ENCODE data around the gene ATXN7L3. TPM values are rescaled to one million over a fixed set of nuclear protein-coding genes. Genes with fewer than 3 reads are reported as not detected.
A peak's percentile ranks its signal among the peaks of the same experiment; 100 is the strongest.

Gene ATXN7L3
- total and polyA plus RNA-seq, 9 of the 15 experiments (the other 6 are each of a cell fraction or from before 2014, with no cell fraction given) = 0.62 to 66.1 (median 33.2) TPM

DNA sequence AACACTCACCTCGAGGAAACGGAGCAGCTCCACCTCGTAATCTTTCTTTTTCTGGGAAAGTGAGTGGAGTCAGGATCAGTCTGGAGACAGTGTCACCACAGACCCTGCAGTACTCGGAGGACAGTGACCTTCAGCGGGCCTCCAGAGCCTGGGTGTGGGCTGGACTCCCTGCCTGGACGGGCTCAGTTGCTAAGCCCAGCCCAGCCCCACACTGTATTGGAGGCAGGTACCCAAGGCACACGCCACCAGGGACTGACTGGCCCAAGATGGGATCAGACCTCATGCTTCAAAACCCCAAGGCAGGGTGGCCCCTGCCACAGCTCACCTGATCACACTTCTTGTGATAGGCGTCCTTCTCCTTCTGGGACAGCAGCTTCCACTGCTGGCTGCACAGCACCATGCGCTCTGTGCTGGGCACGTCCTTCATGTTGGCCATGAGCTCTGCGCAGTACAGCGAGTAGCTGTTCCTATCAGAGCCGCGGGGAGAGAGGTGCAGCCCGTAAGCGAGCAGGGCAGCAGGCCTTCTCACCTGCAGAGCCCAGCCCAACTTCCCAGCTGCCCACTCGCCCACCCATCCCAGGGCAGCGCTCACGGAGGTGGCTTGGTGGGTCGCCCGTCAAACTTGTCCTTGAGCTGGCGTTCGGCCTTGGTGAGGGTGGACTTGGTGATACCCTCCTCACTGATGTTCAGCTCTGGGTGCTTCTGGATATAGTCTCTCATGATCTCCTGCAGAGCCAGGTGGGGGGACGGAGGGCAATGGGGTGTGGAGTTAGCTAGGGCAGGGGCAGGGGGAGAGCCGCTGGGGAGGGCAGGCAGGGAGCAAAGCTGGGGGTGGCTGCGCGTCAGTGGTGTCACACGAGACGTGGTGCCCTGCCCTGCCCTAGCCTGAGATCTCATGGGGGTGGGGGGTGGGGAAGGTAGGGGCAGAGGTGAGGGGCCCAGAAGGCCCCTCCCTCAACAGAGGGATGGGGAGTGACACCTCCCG lies 11.9 kb upstream of the ATXN7L3 start:
- Histone ChIP-seq H3K9me1 (ENCODE audit: control insufficient read depth, insufficient read depth, low read length) (peaks cover 4% of the 10 kb centered on the region), H2AFZ (ENCODE audit: low read depth, low read length) (no peak overlapping the region), H4K20me1 (replicated peaks; ENCODE audit: control insufficient read depth, insufficient read depth, low read length) (peaks cover 12% of the 10 kb centered on the region), H3K27ac (ENCODE audit: extremely low read depth, low read depth, low read length) (no peak overlapping the region), H3K27me3 (ENCODE audit: control insufficient read depth in 2 of 2, insufficient read depth in 2 of 2, low read length in 2 of 2) (no peaks in the 10 kb centered on the region), H3K4me2 (ENCODE audit: insufficient read depth, low read length) (no peak overlapping the region), H3K36me3 (ENCODE audit: control insufficient read depth, insufficient read depth, low read length) (peaks cover 92% of the 10 kb centered on the region), H3K9me3 (replicated peaks; ENCODE audit: control insufficient read depth, insufficient read depth, low read depth, low read length) (no peaks in the 10 kb centered on the region), H3K79me2 (ENCODE audit: control insufficient read depth, insufficient read depth, low read length) (peaks cover 16% of the 10 kb centered on the region), H3K4me3 (no peak overlapping the region), H3K4me1 (replicated peaks in 1 of 2; ENCODE audit: control insufficient read depth in 2 of 2, insufficient read depth in 2 of 2, low read length in 2 of 2) (peaks cover 14 to 51% of the 10 kb centered on the region in 2 experiments), H3K9ac (ENCODE audit: insufficient read depth in 1 of 2, low read depth in 2 of 2, low read length in 2 of 2) (peak overlapping the region in 1 of 2 experiments; percentile 80; a peak in 2 of 4 replicates)
- intact Hi-C loops (cut with micrococcal nuclease) = loop anchor here (2.0 kb wide), 1 partner anchor 311 kb away; no protein-coding TSS in a partner anchor
- in situ Hi-C loops (cut with MboI) = loop anchor here (5.0 kb wide), 1 partner anchor 116 kb away; no protein-coding TSS in a partner anchor
- CTCF ChIA-PET (ENCODE audit: low intra/inter-chr PET ratio) = interaction anchor here (0.8 to 3.9 kb wide), 6 partner anchors 116 to 312 kb away, joined by 4 to 42 read pairs (median 18); partner anchors contain the start of gene GRN
- POLR2A ChIA-PET = interaction anchor here (0.6 to 3.6 kb wide), 10 partner anchors 9 to 300 kb away, joined by 3 to 16 read pairs (median 4); partner anchors contain the start of genes ATXN7L3, RUNDC3A, SLC25A39 and UBTF
- TF ChIP-seq FOXK1 (CRISPR knock-in tag; IDR thresholded peaks at IDR 0.05; ENCODE audit: borderline replicate concordance) (no peak), CBFB (CRISPR knock-in tag; IDR thresholded peaks at IDR 0.05) (0 out of 2 replicates have a peak, but pooled peaks have one; percentile 35), HNRNPK (IDR thresholded peaks at IDR 0.05; ENCODE audit: low read depth, low read length, poor library complexity, severe bottlenecking) (no peak), POLR2G (IDR thresholded peaks at IDR 0.05; ENCODE audit: low read depth, low read length) (peak; percentile 69), RBM17 (IDR thresholded peaks at IDR 0.05; ENCODE audit: borderline replicate concordance, low read depth, low read length) (no peak), TSC22D4 (tag; IDR thresholded peaks at IDR 0.05) (no peak), POLR2A (conservative IDR thresholded peaks at IDR 0.05) (0 out of 2 replicates have a peak, but pooled peaks have one; percentile 36), ZNF143 (CRISPR knock-in tag; IDR thresholded peaks at IDR 0.05) (no peak), SRF (CRISPR knock-in tag; IDR thresholded peaks at IDR 0.05) (no peak), CBX1 (IDR thresholded peaks at IDR 0.05; ENCODE audit: low read depth) (no peak), SREBF1 (IDR thresholded peaks at IDR 0.05; ENCODE audit: borderline replicate concordance, low read depth, low read length) (no peak), SUPT5H (IDR thresholded peaks at IDR 0.05) (0 out of 2 replicates have a peak, but pooled peaks have one; percentile 14), PURB (CRISPR knock-in tag; IDR thresholded peaks at IDR 0.05; ENCODE audit: low read depth) (no peak), RAD51 (IDR thresholded peaks at IDR 0.05; ENCODE audit: borderline replicate concordance, low read depth) (no peak), POLR2AphosphoS5 (IDR thresholded peaks at IDR 0.05; ENCODE audit: control insufficient read depth, insufficient read depth, low read depth, low read length) (no peak), ZNF174 (CRISPR knock-in tag; IDR thresholded peaks at IDR 0.05) (no peak), ZC3H8 (IDR thresholded peaks at IDR 0.05) (no peak), ETS2 (tag; IDR thresholded peaks at IDR 0.05; ENCODE audit: borderline replicate concordance, poor library complexity, severe bottlenecking) (no peak)
- TF ChIP-seq, protein P1, sequence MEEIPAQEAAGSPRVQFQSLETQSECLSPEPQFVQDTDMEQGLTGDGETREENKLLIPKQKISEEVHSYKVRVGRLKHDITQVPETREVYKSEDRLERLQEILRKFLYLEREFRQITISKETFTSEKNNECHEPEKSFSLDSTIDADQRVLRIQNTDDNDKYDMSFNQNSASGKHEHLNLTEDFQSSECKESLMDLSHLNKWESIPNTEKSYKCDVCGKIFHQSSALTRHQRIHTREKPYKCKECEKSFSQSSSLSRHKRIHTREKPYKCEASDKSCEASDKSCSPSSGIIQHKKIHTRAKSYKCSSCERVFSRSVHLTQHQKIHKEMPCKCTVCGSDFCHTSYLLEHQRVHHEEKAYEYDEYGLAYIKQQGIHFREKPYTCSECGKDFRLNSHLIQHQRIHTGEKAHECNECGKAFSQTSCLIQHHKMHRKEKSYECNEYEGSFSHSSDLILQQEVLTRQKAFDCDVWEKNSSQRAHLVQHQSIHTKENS (CRISPR knock-in tag; IDR thresholded peaks at IDR 0.05) = no peak
- DNase-seq (ENCODE audit: extremely low read depth in 1 of 4, low spot score in 3 of 4) = no peak
- no peak for FAIRE-seq
- BruUV-seq (replicated peaks) = no TSS peak
- no peak for ATAC-seq
- WGBS (ENCODE audit: insufficient coverage, low coverage, missing lambda C conversion rate) = 90% methylated on average over 24 of the region's 30 CpGs

Measured in K562 (cell line).